Fibroblast of skin of abdomen (primary cell): ENCODE data around the gene TAPBPL.
"Not testable (repeated sequence)": the region's sequence is repeated elsewhere in the genome, so short reads cannot be mapped to it uniquely, and the experiment has no call there.

Experiments
- DNase-seq: peaks from one replicate; pipeline ENCODE4 v3.0.0-alpha.2; 2013

Gene TAPBPL

GRCh38 chr12:6493497-6494257 is 41.8 kb downstream of the TAPBPL start, which contains the start of gene NCAPD2:
Gene NCAPD2 (plus strand): TSS chr12:6494102. CDS start chr12:6495099, 997 bp downstream.
- DNase-seq, result peak; percentile 95

GRCh38 chr12:6494258-6494743 is 42.5 kb downstream of the TAPBPL start:
- no peak for DNase-seq

- DNase-seq, result no peak
These were observed 43.1 kb downstream of the TAPBPL start for GRCh38 chr12:6494968-6495367.

GRCh38 chr12:6497291-6497690 is 45.4 kb downstream of the TAPBPL start:
- DNase-seq, result not testable (repeated sequence)

- DNase-seq, result no peak
These were observed 48.6 kb downstream of the TAPBPL start for GRCh38 chr12:6500466-6500865.

- peak; percentile 27 for DNase-seq
These were observed 55.5 kb downstream of the TAPBPL start for GRCh38 chr12:6507102-6507998.

- DNase-seq, result no peak
These were observed 56.2 kb downstream of the TAPBPL start for GRCh38 chr12:6508087-6508486.
